ENCODE results near the gene PNCK.
"Not testable (repeated sequence)": the region's sequence is repeated elsewhere in the genome, so short reads cannot be mapped to it uniquely, and the experiment has no call there.

The PNCK gene

DNA sequence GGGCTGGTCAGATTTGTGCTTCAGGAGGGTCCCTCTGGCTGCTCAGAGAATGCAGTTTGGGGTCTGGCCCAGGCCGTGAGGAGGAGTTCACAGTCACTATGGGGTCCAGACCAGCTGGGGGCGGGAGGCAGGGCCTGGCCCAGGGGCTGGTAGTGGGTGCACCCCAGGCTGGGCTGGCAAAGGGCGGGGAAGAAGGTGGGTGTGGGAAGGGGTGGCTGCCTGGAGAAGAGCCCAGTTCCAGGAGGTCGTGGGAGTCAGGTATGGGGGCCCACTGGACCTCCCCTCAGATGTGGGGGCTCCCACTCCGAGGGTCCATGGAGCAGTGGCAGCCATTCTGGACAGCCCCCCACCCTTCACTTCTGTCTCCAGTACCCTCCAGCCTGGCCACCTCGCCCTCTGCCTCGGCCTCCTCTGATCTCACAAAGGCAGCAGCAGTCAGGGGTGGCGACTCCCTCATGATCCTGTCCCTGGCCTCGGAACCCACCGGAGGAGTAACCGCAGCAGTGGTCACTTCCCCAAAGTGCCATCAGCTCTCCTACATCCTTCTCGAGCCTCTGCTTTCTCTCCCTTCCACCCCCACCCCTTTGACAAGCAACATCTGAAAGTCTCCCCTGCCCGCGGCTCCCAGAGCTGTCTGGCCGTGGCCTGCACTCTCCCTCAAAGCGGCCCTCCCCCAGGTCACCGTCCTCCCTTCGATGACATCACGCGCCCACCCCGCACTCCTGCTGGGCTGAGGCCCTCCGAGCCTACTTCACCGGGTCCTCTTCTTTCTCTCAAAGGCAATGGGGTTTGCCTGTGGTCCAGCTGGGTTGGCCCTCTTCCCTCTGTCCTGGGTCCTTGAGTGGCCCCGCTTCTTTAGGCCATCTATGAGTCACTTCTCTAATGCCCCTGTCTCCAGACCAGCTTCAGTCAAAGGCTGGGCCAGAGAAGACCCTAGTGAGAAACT, 12.4 kb upstream of the PNCK start:
- DNase-seq (ENCODE audit: low spot score) = no peak

DNA sequence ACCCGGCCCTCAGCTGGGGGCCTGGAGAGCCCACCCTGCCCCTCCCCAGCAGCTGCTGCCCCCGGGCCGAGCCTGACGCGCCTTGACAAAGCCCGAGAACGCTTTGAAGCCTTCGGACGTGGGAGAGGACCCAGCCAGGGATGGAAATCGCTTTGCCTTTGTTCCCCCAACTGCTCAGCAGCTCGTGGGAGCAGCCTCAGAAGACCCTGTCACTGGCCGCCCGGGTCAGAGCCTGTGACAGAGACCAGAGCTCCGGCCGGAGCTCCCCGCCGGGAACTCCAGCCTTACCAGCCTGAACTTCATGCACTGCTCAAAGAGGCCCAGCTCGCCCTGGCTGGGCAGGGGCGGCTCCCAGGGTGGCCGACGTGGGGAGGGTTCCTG, 11.5 kb upstream of the PNCK start:
- no peak for DNase-seq (ENCODE audit: low spot score)

DNA sequence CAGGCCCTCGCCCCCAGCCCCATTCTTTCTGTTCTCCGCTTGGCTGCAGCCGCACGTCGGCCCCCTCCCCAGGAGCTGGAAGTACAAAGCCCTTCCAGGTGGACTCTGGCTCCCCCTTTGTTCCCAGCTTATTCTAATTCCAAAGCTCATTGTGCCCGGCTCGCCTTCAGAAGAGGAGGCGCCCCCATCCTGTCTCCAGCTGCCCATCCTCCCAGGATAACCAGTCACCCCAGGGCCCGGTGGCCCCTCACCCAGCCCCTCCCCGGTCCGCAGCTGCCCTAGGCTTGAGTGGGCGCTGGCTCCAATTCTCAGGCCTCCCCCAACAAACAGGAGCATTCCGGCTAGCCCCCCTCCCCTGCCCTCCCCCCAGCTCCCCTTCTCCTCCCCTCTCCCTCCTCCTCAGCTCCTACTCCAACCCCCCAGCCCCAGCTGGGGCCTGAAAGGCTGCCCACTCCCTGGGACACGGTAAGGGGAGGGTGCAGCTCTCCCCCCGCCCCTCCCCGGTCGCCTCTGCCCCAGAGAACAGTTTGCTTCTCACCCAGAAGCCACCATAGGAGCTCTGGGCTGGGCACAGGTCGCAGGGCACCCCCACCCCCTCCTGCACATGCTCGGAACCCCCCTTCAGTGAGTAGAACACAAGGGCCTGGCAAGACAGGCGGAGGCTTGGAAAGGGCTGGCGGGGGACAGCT, 11.0 kb upstream of the PNCK start:
- DNase-seq (ENCODE audit: low spot score) = no peak

DNA sequence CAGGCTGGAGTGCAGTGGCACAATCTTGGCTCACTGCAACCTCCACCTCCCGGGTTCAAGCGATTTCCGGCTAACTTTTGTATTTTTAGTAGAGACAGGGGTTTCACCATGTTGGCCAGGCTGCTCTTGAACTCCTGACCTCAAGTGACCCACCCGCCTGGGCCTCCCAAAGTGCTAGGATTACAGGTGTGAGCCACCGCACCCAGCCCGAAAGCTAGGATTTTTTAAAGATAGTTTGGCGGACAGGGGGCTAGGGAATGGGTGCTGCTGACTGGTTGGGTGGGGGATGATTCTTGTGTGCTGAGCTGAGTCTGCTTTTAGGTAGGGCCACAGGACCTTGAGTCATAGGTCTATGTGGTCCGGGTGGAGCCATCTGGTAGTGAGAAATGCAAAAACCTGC, 9.9 kb upstream of the PNCK start:
- not testable (repeated sequence) for DNase-seq (ENCODE audit: low spot score)

DNA sequence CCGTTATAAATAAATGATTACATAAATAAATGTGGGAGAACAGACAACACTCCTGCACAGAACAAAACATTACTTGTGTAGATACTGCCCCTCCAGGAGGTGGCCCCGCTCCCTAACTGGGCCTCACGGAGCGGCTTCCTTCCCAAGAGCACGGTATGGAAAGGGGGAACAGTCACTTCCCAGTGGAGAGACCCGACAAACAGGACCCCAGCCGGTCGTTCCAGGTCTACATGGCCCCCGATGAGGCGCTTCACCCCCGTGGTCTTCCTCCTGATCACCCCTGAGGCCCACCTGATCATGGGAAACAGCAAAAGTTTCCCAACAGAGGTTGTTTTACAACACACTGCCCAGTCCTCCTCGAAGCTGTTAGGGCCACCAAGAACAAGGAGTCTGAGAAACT, 7.6 kb upstream of the PNCK start:
- no peak for DNase-seq (ENCODE audit: low spot score)

DNA sequence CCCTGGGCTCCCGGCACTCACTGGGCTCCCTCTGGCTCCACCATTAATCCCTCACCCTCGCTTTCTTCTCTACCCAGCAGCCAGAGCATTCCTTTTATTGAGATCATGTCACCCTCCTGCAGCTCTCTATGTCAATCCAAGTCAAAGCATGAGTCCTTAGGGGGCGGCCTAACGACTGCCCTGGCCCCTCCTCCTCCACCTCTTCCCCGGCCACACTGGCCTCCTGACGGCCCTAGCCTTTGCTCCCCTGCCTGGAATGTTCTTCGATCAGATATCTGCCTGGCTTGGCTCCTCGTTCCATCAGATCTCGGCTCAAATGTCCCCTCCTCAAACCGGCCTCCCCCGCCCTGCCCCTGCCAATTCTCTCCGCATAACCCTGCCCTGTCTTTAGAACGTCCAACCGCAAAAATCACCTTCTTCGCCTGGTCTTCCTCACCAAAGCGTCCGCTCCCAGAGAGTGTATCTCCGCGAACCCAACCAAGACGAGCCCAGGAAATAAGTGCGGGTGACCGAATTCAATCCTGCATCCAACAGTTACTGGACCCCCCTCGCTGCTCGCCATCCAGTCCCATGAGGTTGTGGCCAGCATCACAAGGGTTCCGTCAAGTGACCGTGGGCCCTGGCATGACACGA, 722 bp upstream of the PNCK start:
- no peak for DNase-seq (ENCODE audit: low spot score)

DNA sequence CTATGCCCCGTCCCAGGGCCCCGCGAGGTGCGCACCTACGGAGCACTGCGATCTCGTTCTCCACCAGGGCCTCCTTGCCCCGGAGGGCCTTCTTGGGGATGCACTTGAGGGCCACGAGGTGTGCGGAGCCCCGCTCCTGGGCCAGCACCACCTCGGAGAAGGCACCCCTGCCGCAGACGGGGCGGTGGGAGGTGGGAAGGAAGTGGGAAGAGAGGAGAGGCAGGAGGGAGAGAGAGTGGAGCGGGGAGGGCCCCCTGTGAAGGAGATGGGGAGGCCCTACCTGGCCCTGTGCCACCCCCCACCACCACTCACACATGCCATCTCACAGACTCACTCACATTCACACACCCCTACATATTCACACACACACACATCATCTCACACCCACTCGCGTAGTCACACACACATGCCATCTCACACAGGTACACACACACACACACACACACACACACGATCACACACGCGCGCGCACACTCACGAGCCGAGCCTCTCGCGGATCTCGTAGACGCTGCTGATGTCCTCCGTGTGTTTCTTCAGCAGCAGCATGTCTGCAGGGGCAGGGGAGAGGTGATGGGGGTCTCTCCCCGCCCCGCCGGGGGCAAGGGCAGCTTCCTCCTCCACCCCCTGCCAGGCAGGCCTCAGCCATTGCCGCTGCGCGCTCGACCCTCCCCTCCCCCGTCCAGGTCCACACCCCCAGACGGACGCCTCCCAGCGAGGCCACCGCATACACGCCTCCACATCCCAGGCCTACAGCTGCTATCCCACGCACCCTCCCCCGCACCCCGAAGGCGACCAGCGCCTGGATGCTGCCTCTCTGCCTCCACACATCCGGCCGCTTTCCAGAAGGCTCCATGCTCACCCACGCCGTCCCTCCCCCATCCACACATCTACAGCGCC, 834 bp downstream of the PNCK start:
- no peak for DNase-seq (ENCODE audit: low spot score)

DNA sequence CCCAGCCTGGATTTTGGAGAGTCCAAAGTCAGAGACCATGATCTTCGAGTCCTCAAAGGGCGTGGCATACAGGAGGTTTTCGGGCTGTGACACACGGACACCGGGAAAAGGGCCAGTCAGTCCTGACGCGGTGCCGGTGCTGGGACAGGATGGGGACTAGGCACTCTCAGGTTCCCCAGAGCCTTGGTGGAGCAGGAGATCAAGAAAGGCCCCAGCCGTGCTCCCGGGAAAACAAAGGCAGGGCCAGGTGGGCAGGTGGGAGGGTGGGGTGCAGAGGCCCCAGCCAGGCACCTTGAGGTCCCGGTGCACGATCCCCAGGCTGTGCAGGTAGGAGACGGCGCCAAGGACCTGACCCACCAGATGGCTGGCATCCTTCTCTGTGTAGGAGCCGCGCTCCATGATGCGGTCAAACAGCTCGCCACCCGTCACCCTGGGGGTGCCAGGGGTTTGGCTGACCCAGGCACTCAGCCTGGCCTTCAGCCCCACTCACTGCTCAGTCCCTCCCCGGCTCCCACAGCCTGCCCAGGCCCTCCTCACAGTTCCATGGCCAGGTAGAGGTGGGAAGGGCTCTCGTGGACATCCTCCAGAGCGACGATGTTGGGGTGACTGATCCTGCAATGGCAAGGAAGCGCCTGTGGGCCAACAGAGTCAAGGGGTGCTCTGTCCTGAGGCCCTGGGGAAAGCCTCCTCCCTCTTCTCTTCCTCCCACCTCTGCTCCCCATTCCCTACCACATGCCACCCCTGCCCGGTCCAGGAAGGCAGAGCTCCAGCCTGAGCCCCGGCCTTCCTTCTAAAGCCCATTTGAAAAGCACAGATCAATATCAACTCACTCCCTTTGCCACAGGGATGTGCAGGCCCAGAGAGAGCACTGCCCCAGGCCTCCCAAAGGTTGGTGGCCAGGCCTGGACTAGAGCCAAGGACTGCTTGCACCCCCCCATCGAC, 1.8 kb downstream of the PNCK start:
- DNase-seq (ENCODE audit: low spot score) = no peak

DNA sequence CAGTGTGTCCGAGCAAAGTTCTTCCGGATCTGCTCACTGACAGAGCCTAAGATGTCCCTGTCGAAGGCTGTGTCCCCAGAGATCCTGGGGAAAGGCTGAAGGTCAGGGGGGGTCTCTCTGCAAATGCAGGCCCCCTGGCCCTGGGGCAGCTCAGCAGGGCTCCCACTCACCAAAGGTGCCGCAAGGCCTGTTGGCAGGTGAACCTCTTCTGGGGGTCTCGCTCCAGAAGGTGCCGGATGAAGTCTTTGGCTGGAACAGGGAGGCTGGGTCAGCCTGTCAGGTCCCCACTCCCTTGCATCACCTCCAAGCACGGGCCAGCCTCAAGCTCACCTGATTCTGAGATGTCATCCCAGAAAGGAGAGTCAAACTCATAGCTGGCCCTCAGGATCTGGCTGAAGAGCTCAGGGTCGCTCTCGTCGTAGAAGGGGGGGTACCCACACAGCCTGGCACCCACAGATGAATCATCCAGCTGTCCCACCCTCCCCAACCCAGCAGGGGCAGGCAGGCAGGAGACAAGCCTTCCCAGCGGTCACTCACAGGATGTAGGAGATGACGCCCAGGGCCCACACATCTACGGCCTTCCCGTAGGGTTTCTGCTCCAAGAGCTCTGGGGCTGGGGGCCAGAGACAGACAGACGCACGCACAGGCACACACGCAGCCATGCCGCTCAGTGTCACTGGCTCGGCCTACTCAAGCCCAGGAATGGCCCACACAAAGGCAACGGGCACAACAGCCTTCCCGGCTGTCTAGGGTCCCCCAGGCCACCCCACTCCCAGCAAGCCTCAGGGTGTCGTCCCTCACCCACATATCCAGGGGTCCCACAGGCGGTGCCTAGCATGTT, 2.6 kb downstream of the PNCK start:
- no peak for DNase-seq (ENCODE audit: low spot score)

DNA sequence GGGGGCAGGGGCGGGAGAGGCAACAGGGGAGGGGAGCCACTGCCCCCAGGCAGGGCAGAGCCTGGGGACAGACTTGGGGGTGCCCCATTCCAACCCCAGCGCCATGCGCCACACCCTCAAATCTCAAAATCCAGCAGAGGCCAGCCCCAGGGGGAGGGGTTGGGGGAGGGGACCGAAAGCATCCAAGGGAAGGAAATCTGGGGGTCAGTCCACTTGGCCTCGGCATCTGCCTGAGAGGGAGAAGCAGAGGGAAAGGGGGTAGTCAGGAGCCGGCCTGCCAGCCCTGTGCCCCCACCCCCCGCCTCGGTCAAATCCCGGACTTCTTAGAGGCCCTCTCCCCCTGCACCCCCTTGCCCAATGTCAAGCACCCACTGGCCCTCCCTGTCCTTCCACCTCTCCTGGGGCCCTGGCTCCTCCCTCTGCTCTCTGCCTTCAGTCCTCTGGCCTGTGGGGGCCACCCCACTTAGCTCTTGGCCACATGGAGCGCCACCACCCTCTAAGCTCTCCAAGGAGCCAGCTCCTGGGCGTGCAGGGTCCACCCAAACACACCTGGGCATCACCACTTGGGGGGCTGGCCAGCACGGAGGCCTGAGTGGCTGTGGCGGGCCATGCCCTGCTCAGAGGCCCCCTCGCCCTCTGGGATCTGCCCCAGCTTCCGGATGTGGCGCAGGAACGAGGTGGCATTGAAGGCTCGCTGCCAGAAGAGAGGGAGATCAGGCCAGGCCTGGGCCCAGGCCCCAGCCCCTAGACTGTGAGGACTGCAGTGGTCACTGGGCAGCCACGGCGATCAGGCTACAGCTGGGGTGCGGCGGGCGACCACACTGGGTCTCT, 3.5 kb downstream of the PNCK start:
- no peak for DNase-seq (ENCODE audit: low spot score)

DNA sequence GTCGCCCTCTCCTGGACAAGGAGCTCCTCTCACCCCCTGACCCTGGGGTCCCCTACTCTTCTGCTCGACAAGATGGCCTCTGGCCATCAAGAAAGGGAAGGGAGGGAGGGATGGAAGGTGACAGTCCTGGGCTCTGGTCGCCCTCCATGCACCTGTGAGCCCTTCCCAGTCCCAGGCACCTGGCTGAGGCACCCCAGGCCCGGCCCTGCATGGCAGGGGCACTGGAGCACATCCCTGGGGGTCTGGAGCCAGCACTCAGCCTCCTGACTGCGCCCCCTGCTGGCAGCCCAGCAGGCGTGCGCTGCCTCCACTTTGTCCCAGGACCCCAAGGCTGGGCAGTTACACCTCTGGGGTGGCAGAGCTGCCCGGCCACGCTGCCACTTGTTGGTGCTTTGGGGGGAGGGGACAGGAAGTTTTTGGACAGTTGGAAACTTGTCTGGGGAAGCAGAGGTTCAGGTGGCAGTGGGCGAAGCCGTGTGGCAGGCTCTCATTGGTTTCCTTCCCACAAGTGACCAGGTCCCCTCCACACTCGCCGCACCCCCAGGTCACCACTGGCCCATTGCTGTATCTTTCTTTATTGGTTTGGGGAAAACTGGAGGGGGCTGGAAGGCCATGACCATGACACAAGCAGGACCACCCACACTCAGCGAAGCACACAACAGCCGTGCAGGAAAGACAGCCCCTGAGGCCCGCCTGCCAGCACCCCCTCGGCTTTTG, 4.3 kb downstream of the PNCK start:
- peak; percentile 29 for DNase-seq (ENCODE audit: low spot score)

DNA sequence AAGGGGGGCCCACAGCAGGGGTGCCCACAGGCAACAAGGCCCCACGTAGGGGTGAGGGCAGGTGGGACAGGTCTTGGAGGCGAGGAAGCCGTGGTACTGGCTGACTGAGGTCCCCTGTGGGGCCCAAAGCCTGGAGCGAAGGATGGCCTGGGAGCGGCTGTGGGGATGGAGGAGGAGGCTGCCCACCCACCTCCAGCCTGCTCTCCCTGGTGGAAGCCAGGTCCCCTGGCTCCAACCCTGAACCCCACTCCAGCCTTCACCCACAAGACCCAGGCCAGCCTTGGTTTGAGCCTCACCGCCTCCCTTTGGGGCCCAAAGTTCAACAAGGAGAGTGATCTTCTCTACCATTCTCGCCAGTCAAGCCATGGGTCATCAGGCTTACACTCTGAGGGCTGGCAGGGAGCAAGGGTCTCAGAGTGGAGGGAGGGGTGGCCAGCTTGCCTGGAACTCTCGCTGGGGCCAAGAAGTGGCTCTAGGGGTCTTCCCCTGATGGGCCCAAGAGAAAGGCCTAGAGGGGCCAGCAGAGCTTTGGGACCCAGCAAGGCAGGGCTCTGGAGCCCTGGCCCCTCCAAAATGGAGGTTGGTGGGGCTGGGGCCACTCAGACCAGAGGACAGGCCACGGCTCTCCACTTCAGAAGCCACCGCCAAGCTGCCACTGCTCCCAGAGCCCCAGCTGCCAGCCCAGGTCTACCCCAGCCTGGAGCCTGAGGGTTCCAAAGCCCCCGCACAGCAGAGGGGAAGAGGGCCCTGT, 5.0 kb downstream of the PNCK start:
- DNase-seq (ENCODE audit: low spot score) = no peak

DNA sequence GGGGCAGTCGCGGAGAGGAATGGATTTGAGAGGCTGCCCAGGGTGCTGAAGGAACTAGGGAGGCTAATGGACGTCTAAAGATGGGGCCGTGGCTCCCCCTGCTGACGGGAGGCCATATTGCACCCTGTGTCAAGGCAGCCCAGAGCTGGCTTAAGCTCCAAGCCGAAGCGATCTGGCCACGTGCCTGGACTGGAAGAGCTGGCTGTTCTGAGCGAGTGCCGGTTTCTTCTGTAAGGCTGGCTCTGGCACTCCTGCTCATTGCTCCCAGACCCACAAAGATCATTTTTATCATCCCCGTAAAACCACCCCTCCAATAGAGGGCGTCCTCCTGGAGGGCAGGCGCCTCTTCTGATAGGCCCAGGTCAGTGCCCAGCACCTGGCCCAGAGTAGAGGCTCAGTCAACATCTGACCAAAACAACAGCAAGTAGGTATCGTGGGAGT, 5.6 kb downstream of the PNCK start:
- DNase-seq (ENCODE audit: low spot score) = peak; percentile 76

DNA sequence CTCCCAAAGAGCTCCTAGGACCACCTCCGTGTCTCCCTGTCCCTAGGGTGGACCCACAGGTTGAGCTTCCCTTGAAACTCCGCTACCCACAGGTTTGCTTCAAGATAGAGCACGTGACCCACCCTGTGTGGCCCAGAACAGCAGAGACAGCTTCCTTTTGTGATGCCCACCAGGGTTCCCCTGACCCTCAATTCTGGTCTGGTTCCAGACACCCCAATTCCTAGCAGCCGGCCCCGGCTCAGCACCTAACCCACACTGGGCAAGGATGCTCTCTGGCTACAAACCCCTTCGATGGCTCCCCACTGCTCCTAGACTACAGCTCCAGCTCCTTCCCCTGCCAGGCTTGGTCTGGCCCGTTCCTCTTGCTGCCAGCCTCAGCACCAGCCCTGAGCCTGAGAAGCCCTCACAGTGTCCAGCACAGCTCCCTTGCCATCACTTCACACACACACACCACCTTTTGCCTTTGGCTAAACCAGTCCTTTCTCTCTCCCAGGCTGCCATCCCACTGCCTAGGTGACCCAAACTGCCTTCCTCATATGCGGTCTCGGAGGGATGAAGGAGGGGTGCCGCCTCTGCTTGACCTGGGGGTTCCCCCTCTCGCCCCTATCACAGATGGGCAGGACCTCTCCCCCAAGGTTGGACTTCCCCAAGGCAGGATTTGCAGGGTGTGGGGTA, 6.2 kb downstream of the PNCK start:
- DNase-seq (ENCODE audit: low spot score) = no peak

DNA sequence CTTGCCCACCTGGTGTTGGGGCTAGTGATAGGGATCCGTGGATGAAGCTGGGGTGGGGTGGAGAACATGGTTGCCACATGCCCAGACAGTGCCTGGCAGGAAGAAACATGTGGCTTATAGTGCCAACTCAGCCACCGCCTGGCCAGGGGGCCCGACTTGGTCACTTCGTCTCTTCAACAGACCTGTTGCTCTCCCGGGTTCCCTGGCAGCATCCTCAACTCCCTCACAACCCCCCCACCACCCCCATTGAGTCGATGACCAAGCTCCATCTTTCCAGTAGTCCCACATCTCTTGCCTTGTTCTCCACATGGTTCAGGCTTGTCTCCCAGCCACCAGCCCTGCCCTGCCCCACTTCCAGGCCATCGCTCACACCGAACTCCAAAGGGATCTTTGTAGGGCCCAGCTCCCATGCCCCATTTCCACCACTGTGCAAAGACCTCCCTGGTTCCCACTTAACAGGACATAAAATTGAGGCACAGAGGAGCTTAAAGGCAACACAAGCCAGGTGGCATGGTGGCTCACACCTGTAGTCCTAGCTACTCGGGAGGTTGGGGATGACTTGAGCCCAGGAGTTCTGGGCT, 7.8 kb downstream of the PNCK start:
- DNase-seq (ENCODE audit: low spot score) = no peak

DNA sequence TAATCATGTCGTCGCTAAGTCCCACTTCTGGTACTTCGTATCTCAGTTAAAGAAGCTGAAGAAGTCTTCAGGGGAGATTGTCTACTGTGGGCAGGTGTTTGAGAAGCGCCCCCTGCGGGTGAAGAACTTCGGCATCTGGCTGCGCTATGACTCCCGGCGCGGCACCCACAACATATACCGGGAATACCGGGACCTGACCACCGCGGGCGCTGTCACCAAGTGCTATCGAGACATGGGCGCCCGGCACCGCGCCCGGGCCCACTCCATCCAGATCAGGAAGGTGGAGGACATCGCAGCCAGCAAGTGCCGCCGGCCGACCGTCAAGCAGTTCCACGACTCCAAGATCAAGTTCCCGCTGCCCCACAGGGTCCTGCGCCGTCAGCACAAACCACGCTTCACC, 11.3 kb downstream of the PNCK start:
- DNase-seq (ENCODE audit: low spot score) = peak; percentile 60

DNA sequence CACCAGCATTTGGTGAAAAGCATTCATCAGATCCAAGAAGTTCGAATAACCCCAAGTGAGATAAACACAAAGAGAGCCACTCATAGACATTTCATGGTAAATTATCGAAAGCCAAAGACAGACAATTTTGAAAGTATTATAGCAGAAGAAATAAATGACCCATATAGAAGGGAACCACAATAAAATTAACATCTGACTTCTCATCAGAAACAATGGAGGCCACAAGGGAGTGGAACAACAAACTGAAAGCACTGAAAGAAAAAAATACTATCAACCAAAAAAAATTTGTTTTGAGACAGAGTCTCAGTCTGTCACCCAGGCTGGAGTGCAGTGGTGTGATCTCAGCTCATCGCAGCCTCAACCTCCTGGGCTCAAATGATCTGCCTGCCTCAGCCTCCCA, 14.3 kb downstream of the PNCK start:
- no peak for DNase-seq (ENCODE audit: low spot score)
